GM19328 (cell line): ENCODE results near the gene GNG11.

Experiments used
- ATAC-seq: cut with Tn5 transposase; IDR thresholded peaks from one replicate; pipeline ENCODE4 v1.9.1; 2021; ENCODE audit warnings: mild to moderate bottlenecking, moderate library complexity; ENCODE audit not compliant: unreplicated experiment

The GNG11 gene

GRCh38 chr7:93945756-93946535, 24.4 kb downstream of the GNG11 start:
- ATAC-seq = no peak

GRCh38 chr7:93948106-93948505, 26.6 kb downstream of the GNG11 start:
- no peak for ATAC-seq

GRCh38 chr7:93948873-93949272, 27.3 kb downstream of the GNG11 start:
- no peak for ATAC-seq

- ATAC-seq = no peak
Measured at GRCh38 chr7:93949423-93949822, 27.9 kb downstream of the GNG11 start.

GRCh38 chr7:93955304-93955703, 33.8 kb downstream of the GNG11 start:
- ATAC-seq = no peak

GRCh38 chr7:93957767-93958166, 36.2 kb downstream of the GNG11 start:
- ATAC-seq = no peak

GRCh38 chr7:93958216-93958615, 36.7 kb downstream of the GNG11 start:
- ATAC-seq = no peak

GRCh38 chr7:93958651-93959050, 37.1 kb downstream of the GNG11 start:
- no peak for ATAC-seq

- ATAC-seq = no peak
Measured at GRCh38 chr7:93960986-93961385, 39.5 kb downstream of the GNG11 start.

- no peak for ATAC-seq
Measured at GRCh38 chr7:93964262-93964661, 42.7 kb downstream of the GNG11 start.

- ATAC-seq = no peak
Measured at GRCh38 chr7:93964813-93965212, 43.3 kb downstream of the GNG11 start.

- ATAC-seq = no peak
Measured at GRCh38 chr7:93968911-93969620, 47.5 kb downstream of the GNG11 start.

- no peak for ATAC-seq
Measured at GRCh38 chr7:93972029-93972725, 50.6 kb downstream of the GNG11 start.

GRCh38 chr7:93973134-93973533, 51.6 kb downstream of the GNG11 start:
- no peak for ATAC-seq

GRCh38 chr7:93977211-93977950, 55.8 kb downstream of the GNG11 start:
- ATAC-seq = no peak
